GM18867 (cell line): ENCODE data around the gene ZNF217.
"Not testable (repeated sequence)": the region's sequence is repeated elsewhere in the genome, so short reads cannot be mapped to it uniquely, and the experiment has no call there.

Experiments used
- ATAC-seq: cut with Tn5 transposase; IDR thresholded peaks from one replicate; pipeline ENCODE4 v1.9.1; 2021; ENCODE audit warnings: mild to moderate bottlenecking, moderate library complexity; ENCODE audit not compliant: unreplicated experiment

ZNF217 gene

GRCh38 chr20:53584550-53584913, 9.1 kb downstream of the ZNF217 start:
- ATAC-seq: not testable (repeated sequence)

GRCh38 chr20:53583660-53584549, 9.7 kb downstream of the ZNF217 start:
- ATAC-seq: not testable (repeated sequence)

GRCh38 chr20:53582574-53583351, 10.9 kb downstream of the ZNF217 start:
- no peak for ATAC-seq

GRCh38 chr20:53582251-53582570, 11.4 kb downstream of the ZNF217 start:
- ATAC-seq: no peak

- no peak for ATAC-seq
Observed at GRCh38 chr20:53581444-53582250, 12.0 kb downstream of the ZNF217 start.

GRCh38 chr20:53580376-53581111, 13.1 kb downstream of the ZNF217 start:
- no peak for ATAC-seq

GRCh38 chr20:53579581-53580375, 13.9 kb downstream of the ZNF217 start:
- ATAC-seq: no peak

GRCh38 chr20:53579266-53579580, 14.4 kb downstream of the ZNF217 start:
- no peak for ATAC-seq

GRCh38 chr20:53578492-53579222, 15.0 kb downstream of the ZNF217 start:
- no peak for ATAC-seq

GRCh38 chr20:53576586-53577318, 16.9 kb downstream of the ZNF217 start:
- ATAC-seq: no peak

GRCh38 chr20:53576195-53576580, 17.5 kb downstream of the ZNF217 start:
- no peak for ATAC-seq

GRCh38 chr20:53575481-53576194, 18.0 kb downstream of the ZNF217 start:
- no peak for ATAC-seq

- ATAC-seq: no peak
Observed at GRCh38 chr20:53574819-53575218, 18.8 kb downstream of the ZNF217 start.

- no peak for ATAC-seq
Observed at GRCh38 chr20:53574259-53574789, 19.3 kb downstream of the ZNF217 start.

- ATAC-seq: no peak
Observed at GRCh38 chr20:53571555-53572286, 21.9 kb downstream of the ZNF217 start.

GRCh38 chr20:53570446-53571276, 23.0 kb downstream of the ZNF217 start:
- no peak for ATAC-seq
